HK-2 (cell line): ENCODE results near the gene HES6.

Experiments used
- DNase-seq: peaks from one replicate; pipeline ENCODE4 v3.0.0-alpha.2; 2018; ENCODE audit not compliant: unreplicated experiment

Gene HES6

GRCh38 chr2:238254095-238254723, 14.4 kb upstream of the HES6 start:
- DNase-seq: no peak

- DNase-seq: no peak
These were observed 13.2 kb upstream of the HES6 start for GRCh38 chr2:238252766-238253630.

GRCh38 chr2:238251986-238252385, 12.1 kb upstream of the HES6 start:
- DNase-seq: no peak

- DNase-seq: no peak
These were observed 11.5 kb upstream of the HES6 start for GRCh38 chr2:238251331-238251730.

- DNase-seq: no peak
These were observed 11.1 kb upstream of the HES6 start for GRCh38 chr2:238250896-238251295.

GRCh38 chr2:238247841-238248453, 8.1 kb upstream of the HES6 start:
- DNase-seq: no peak

GRCh38 chr2:238247002-238247822, 7.4 kb upstream of the HES6 start:
- no peak for DNase-seq

- no peak for DNase-seq
These were observed 4.3 kb upstream of the HES6 start for GRCh38 chr2:238244151-238244550.

GRCh38 chr2:238243496-238244076, 3.7 kb upstream of the HES6 start:
- DNase-seq: no peak

- no peak for DNase-seq
These were observed 3.1 kb upstream of the HES6 start for GRCh38 chr2:238242731-238243495.

GRCh38 chr2:238241970-238242369, 2.1 kb upstream of the HES6 start:
- no peak for DNase-seq

GRCh38 chr2:238240757-238241711, 1.2 kb upstream of the HES6 start:
- DNase-seq: no peak

- DNase-seq: no peak
These were observed 335 bp downstream of the HES6 start for GRCh38 chr2:238239543-238239862.

GRCh38 chr2:238238766-238239542, 884 bp downstream of the HES6 start:
- no peak for DNase-seq

- no peak for DNase-seq
These were observed 1.5 kb downstream of the HES6 start for GRCh38 chr2:238238311-238238765.

GRCh38 chr2:238237431-238238135, 2.3 kb downstream of the HES6 start:
- DNase-seq: no peak

GRCh38 chr2:238236571-238236970, 3.3 kb downstream of the HES6 start:
- no peak for DNase-seq

GRCh38 chr2:238235856-238236255, 4.0 kb downstream of the HES6 start:
- no peak for DNase-seq
